Thyroid gland (tissue), 4 donors: ENCODE data around the gene GALM. TPM values are rescaled to one million over a fixed set of nuclear protein-coding genes. Genes with fewer than 3 reads are reported as not detected.

ENCODE experiments used
- DNase-seq, 2 donors: peaks; one replicate each; pipeline ENCODE4 v3.0.0-alpha.2; 2019
- H3K27ac ChIP-seq, 3 donors: fragments of 200-600 bp; sonication (generic); 1 replicate in 2 of 3; 2 replicates in 1 of 3; pipeline ENCODE4 v1.5.1; 2016 to 2019; ENCODE audit warnings: mild to moderate bottlenecking in 1 of 3, moderate library complexity in 1 of 3
- H3K27me3 ChIP-seq: fragments of 200-600 bp; sonication (generic); one replicate; pipeline ENCODE4 v1.5.1; 2019
- H3K36me3 ChIP-seq, 2 donors: fragments of 200-600 bp; sonication (generic); one replicate each; pipeline ENCODE4 v1.5.1; 2016 to 2019
- H3K4me1 ChIP-seq, 2 donors: fragments of 200-600 bp; sonication (generic); one replicate each; pipeline ENCODE4 v1.5.1; 2017 to 2019
- H3K4me3 ChIP-seq, 3 donors: fragments of 200-600 bp; sonication (generic); replicated peaks in 1 of 3; 1 replicate in 2 of 3; 2 replicates in 1 of 3; pipeline ENCODE4 v1.5.1; 2016; ENCODE audit warnings: mild to moderate bottlenecking in 1 of 3
- H3K9me3 ChIP-seq: fragments of 200-600 bp; sonication (generic); one replicate; pipeline ENCODE4 v1.5.1; 2017
- CTCF ChIP-seq, 6 experiments: fragments of 200-600 bp in 3 of 6; fragments of 450-650 bp in 3 of 6; sonication (generic) in 3 of 6; IDR thresholded peaks; one replicate each; pipeline ENCODE4 v1.5.1; 2016 to 2019; ENCODE audit warnings: antibody characterized with exemption in 6 of 6, mild to moderate bottlenecking in 2 of 6, inconsistent platforms in 1 of 6, moderate library complexity in 1 of 6
- POLR2A ChIP-seq, 2 donors: fragments of 450-650 bp; IDR thresholded peaks; one replicate each; pipeline ENCODE4 v1.6.1; 2017; ENCODE audit warnings: antibody characterized with exemption in 2 of 2, mild to moderate bottlenecking in 2 of 2, moderate library complexity in 1 of 2
- WGBS, 2 donors: methylation state at CpG; one replicate each; pipeline ENCODE4 v1.1.5; 2017; 5-methylcytosine and 5-hydroxymethylcytosine counted together
- intact Hi-C: fragments of 100-400 bp; cut with DNase I; formaldehyde crosslinking; loops from one replicate; pipeline ENCODE4 v1.15.1; 2023
- total RNA-seq, 4 donors: library from RNA; depleted of rRNA; stranded (reverse); fragments of >200 nt; gene quantifications; one replicate each; pipeline ENCODE4 v1.2.3, GENCODE V29; 2016

GALM gene
- total RNA-seq, 4 donors from 2014 or later = 13.1 to 32.9 (median 25.8) TPM

- Histone ChIP-seq H3K27ac (no peak overlapping the region), H3K36me3 (peaks cover 9% of the 10 kb centered on the region in 2 donors), H3K4me1 (peaks cover under 1 to 2% of the 10 kb centered on the region in 2 donors), H3K9me3 (no peaks in the 10 kb centered on the region), H3K4me3 (no peak overlapping the region), H3K27me3 (no peaks in the 10 kb centered on the region)
- DNase-seq = no peak
- intact Hi-C loops = no loop called here
- 79 to 93% methylated on average over 1 of the region's 1 CpG for WGBS, 2 donors
- TF ChIP-seq CTCF (IDR thresholded peaks at IDR 0.05) (no peak), POLR2A (IDR thresholded peaks at IDR 0.05) (no peak)
These were observed 61.7 kb downstream of the GALM start for GRCh38 chr2:38727661-38728060.

DNA sequence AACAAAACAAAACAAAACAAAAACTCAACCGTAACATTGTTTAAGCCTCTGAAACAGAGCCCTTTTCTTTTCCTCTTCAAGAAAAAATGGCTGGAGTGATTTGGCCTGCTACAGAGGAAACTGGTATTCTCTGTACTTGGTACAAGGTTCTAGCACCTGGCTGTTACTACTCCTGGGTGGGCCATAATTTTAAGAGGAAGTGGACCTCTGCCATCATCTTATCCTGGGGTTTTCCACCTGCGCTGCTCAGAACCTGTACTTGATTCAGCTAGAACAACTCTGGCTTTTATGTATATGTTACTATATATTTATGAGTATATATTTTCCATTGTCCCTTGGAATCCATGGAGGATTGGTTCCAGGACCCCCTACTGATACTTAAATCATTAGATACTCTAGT is 62.8 kb downstream of the GALM start:
- Histone ChIP-seq H3K27ac (no peak overlapping the region), H3K4me3 (no peak overlapping the region), H3K27me3 (no peaks in the 10 kb centered on the region), H3K4me1 (no peaks in the 10 kb centered on the region), H3K9me3 (no peaks in the 10 kb centered on the region), H3K36me3 (peaks cover 9% of the 10 kb centered on the region in 2 donors)
- WGBS, 2 donors = 57 to 64% methylated on average over 2 of the region's 2 CpGs
- intact Hi-C loops = no loop called here
- no peak for TF ChIP-seq POLR2A (IDR thresholded peaks at IDR 0.05)
- TF ChIP-seq CTCF (IDR thresholded peaks at IDR 0.05) = no peak
- no peak for DNase-seq

GRCh38 chr2:38731090-38731489 is 65.2 kb downstream of the GALM start:
- peaks cover 9% of the 10 kb centered on the region in 2 donors for H3K36me3 ChIP-seq
- H3K4me3 ChIP-seq = no peak overlapping the region
- DNase-seq = no peak
- intact Hi-C loops = loop anchor here (10.0 kb wide), 1 partner anchor 406 kb away; no protein-coding TSS in a partner anchor
- 99 to 100% methylated on average over 7 of the region's 7 CpGs for WGBS, 2 donors
- H3K27me3 ChIP-seq = no peaks in the 10 kb centered on the region
- no peak overlapping the region for H3K27ac ChIP-seq
- H3K4me1 ChIP-seq = peaks cover 0 to 16% of the 10 kb centered on the region in 2 donors
- no peak for TF ChIP-seq POLR2A (IDR thresholded peaks at IDR 0.05)
- no peak for TF ChIP-seq CTCF (IDR thresholded peaks at IDR 0.05)
- no peaks in the 10 kb centered on the region for H3K9me3 ChIP-seq

DNA sequence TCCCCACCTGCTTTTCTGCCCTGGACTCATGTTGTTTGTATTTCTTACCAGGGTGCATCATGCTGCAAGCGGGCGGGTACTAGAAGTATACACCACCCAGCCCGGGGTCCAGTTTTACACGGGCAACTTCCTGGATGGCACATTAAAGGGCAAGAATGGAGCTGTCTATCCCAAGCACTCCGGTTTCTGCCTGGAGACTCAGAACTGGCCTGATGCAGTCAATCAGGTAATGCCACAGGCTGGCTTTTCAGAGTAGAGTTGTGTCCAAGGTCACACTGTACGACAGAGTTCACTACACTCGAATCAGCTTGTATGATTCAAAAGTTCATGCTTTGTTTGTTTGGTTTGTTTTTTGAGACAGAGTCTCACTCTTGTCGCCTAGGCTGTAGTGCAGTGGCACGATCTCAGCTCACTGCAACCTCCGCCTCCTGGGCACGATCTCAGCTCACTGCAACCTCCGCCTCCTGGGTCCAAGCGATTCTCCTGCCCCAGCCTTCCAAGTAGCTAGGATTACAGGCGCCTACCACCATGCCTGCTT is 65.8 kb downstream of the GALM start:
- WGBS, 2 donors = 91 to 94% methylated on average over 14 of the region's 14 CpGs
- no peak overlapping the region for H3K4me3 ChIP-seq
- TF ChIP-seq CTCF (IDR thresholded peaks at IDR 0.05) = no peak
- TF ChIP-seq POLR2A (IDR thresholded peaks at IDR 0.05) = no peak
- H3K4me1 ChIP-seq = peaks cover 0 to 16% of the 10 kb centered on the region in 2 donors
- intact Hi-C loops = loop anchor here (10.0 kb wide), 1 partner anchor 407 kb away; no protein-coding TSS in a partner anchor
- no peaks in the 10 kb centered on the region for H3K27me3 ChIP-seq
- no peak for DNase-seq
- H3K9me3 ChIP-seq = no peaks in the 10 kb centered on the region
- H3K36me3 ChIP-seq = peaks cover 9% of the 10 kb centered on the region in 2 donors
- no peak overlapping the region for H3K27ac ChIP-seq

- no peak for TF ChIP-seq CTCF (IDR thresholded peaks at IDR 0.05)
- no peak for TF ChIP-seq POLR2A (IDR thresholded peaks at IDR 0.05)
- Histone ChIP-seq H3K36me3 (peaks cover 9% of the 10 kb centered on the region in 2 donors), H3K4me1 (peaks cover 0 to 16% of the 10 kb centered on the region in 2 donors), H3K27me3 (no peaks in the 10 kb centered on the region), H3K4me3 (no peak overlapping the region), H3K27ac (peak overlapping the region in 1 of 3 donors; percentile 8), H3K9me3 (no peaks in the 10 kb centered on the region)
- no peak for DNase-seq
- 93 to 94% methylated on average over 6 of the region's 6 CpGs for WGBS, 2 donors
- intact Hi-C loops = loop anchor here (10.0 kb wide), 1 partner anchor 409 kb away; no protein-coding TSS in a partner anchor
These were observed 67.5 kb downstream of the GALM start for GRCh38 chr2:38733300-38733971.
